Fibroblast of skin of scalp (primary cell): ENCODE results near the gene MPP2.
"Not testable (repeated sequence)": the region's sequence is repeated elsewhere in the genome, so short reads cannot be mapped to it uniquely, and the experiment has no call there.

Experiments used
- DNase-seq: peaks from one replicate; pipeline ENCODE4 v3.0.0-alpha.2; 2013

MPP2 gene

DNA sequence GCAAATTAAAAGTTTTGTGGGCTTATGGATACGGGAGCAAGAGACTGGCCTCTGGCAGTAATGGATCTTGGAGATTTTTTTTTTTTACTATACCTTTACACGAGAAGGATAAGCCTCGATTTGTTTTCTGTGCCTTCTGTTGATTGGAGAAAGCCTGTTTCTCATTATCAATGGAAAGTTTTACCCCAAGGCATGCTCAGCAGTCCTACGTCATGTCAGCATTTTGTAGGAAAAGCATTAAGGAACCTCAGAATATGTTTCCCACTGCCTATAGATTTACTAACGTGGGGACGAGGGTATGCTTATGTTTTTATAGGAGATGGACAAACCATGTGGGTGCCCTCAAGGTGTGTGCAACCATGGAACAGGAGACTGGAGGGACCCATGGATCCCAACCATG is 33.5 kb downstream of the MPP2 start:
- DNase-seq, result no peak

DNA sequence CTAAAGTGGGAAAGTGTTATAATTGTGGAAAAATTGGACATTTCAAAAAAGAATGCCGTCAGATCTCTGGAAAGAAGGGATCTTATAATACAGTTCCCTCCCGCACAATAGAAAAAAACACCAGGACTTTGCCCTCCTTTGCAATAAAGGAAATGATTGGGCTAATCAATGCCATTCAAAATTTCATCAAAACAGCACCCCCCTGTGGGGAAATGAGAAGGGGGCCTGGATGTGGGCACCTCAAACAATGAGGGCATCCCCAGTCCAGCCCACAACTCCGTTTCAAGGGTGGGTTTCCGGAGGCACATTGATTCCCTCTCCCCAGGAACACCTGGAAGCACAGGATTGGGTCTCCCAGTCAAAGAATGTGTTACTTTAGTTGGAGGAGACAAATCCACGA is 34.2 kb downstream of the MPP2 start:
- no peak for DNase-seq

DNA sequence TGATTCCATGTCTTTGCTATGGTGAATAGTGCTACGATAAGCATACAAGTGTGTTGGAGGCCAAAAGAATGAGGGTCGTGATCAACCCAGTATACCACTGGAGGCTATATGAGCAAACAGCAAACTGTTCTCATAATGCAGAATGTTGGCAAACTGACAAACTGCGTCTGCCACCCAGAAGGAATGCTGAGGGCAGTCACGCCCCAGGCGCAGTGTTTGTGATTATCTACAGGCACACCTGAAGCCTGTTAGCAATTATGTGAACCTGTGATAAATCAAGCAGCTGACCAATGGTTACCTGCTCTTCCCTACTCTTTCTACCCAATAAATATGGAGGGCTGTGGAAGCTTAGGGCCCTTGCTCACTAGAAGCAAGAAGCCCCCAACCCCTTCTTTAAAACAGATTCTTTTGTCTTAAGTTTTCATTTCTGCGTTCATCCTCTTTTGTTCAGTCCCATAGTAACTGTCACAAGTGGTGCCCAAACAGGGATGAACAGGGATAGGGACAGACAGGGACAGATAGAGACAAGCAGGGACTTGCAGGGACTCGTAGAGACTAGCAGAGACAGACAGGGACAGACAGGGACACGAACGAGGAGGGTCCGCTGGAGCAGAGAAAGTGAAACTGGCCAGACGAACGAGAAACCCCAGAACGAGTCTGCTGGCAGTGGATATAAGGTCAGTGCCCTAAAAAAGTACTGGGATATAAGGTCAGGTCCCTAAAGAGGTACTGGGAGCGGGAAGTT is 35.2 kb downstream of the MPP2 start:
- DNase-seq, result no peak

DNA sequence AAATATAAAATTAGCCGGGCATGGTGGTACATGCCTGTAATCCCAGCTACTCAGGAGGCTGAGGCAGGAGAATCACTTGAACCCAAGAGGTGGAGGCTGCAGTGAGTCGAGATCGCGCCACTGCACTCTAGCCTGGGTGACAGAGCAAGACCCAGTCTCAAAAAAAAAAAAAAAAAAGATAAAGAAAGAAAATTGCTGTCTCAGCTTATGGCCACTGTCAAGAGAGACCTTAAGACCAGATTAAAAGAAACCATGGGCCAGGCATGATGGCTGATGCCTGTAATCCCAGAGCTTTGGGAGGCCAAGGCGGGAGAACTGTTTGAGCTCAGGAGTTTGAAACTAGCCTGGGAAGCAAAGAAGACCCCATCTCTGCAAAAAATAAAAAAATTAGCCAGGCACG is 38.3 kb downstream of the MPP2 start:
- DNase-seq, result not testable (repeated sequence)

DNA sequence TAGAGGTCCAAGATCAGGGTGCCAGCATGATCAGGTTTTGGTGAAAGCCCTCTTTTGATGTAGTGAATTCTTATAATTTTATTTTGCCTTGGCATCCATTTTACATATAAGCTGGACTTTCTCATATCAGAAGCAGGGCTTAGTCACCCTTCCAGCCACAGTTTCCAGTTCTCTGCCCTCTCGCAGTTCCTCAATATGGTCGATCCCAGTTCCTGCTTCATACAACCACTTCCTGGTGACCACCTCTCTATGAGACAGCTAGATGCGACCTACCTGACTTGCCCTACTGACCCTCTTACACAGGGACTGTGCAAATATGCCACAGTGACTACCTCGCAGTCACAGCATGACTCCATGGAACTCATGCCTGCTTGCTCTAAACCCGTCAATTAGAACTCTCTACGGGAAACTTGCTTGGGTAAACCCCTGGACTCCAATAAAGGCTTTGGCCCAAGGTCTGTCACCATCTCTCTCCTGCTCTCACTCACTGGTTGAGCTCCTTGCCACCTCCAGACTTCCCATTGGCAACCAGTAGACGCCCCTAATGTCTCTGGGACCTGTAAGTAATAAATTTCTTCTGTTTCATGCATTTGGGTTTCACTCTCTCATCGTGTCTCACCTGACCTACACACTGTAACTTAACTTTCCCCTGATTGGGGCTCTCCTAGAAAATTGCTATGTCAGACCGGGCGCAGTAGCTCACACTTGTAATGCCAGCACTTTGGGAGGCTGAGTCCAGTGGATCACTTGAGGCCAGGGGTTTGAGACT is 38.9 kb downstream of the MPP2 start:
- DNase-seq, result no peak

DNA sequence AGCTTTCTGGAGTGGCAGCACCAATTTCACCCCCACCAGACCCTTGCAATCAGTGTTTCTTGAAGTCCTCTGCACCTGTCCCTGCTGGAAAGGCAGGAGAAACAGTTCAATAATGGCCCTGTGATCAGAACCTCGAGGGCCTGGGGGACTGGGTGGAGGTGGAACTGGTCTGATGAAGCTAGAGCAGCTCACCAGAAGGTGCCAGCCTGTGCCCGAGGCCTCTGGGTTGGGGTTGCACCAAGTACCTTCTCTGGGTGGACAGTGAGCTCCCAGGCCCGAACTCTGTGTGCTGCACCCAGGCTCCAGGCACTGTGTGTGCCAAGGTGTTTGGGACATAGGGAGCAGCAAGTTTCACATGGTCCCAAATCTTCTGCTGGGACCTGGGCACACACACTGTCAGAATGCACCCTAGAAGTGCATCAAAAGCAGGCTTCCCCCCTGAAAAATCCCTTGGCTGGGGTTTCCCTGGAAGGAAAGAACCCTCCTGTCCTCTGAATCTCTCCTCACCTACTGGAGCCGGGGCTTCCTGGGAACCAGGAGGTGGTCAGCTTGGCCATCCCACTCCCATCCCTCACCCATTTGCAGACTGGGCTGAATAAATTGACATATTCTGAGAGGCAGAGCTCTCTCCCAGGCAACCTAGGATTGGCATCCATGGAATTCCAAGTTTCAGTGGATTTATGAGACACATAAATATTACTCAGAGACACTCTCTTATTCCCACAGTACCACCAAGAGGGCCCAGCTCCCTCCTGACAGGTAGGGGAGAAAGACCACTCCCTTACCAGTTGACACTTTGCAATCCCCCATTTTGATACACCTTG is 43.0 kb downstream of the MPP2 start:
- DNase-seq, result no peak

DNA sequence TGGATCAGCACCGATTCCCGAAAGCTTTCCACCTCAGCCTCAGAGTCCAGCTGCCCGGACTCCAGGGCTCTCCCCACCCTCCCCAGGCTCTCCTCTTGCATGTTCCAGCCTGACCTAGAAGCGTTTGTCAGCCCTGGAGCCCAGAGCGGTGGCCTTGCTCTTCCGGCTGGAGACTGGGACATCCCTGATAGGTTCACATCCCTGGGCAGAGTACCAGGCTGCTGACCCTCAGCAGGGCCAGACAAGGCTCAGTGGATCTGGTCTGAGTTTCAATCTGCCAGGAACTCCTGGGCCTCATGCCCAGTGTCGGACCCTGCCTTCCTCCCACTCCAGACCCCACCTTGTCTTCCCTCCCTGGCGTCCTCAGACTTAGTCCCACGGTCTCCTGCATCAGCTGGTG is 45.4 kb downstream of the MPP2 start:
- no peak for DNase-seq

DNA sequence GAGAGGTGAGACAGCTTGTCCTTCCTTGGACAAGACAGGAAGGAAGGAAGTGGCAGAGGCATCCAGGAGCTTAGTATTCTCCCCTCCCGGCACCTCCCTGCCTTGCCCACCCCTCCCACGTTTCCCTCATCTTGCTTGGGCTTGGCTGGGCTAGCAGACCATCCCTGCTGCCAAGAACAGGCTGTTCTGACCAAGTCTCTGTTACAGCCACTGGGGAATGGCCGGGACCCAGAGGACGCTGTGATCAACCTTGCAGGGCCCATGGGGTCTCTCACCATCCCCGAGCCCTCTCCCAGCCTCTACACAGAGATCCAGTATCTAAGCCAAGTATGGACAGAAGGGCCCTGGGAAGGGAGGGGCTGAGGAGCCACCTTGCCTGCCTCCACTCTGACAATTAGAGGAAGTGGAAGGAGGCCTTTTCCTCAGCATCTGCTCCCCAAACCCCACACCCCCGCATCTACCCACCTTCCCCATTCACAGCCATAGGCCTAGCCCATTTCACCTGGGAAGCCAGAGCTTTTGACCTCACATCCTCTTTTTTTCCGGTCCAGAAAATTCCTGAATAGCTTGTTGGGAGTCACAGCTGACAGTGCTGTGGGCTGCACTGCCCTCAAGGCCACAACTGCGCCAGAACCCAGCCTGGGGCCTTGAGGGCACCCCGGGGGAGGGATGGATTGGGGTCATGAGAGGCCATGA is 46.3 kb downstream of the MPP2 start:
- no peak for DNase-seq

DNA sequence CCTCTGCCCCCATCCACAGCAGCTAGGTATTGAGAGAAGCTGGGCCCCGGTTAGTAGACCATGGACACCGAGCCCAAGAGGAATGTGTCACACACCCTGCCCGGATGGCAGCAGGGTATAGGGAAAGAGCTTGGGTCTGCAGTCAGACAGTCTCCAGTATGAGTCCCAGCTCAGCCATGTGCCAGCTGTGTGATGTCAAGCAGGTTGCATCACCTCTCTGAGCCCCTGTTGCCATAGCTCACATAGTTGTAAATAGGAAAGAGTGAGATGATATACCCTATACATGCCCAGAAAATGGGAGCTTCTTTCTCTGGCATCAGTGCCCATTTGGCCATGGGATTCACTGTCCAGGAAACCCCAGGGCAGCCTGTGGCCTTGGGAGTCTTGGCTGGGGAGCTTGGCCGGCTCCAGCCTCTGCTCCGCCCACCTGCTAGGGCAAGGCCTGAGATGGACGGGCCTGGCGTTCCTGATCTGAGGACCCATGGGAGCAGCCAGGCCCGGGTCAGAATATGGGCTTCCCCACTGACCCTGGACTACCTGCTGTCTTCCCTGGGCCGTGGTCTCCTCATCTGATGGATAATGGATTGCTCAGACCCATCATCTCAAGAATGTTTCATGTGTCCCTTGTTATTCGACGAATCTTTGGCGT is 47.1 kb downstream of the MPP2 start:
- DNase-seq, result peak; percentile 22

DNA sequence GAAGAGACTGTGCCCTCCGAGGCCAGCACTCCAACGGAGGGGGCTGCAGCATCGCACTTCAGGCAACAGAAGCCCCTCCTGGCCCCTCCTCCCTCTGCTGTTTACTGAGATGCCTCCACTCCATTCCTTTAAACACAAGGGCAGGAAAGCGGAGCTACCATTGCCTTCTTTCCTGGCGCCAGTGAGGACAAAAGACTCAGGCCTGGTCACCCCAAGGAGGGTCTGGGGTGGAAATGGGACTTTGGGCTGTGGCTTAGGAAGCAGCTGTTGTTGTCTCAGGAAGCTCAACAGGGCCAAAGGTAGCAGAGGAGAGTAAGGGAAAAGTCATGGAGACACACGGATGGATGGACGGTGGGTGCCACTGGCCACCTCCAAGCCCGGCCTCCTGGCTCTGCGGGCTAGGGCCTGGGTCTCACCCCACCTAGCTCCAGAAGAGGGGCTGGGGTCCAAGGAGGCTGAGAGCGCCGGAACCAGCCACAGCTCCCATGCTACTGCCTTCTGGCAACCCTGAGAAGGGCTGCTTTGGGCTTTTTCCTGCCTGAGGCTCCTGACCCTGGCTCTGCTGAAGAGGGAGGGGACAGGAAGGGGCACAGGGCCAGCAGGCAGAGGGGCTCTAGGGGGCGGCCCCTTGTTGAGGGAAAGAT is 49.3 kb downstream of the MPP2 start:
- DNase-seq, result no peak

DNA sequence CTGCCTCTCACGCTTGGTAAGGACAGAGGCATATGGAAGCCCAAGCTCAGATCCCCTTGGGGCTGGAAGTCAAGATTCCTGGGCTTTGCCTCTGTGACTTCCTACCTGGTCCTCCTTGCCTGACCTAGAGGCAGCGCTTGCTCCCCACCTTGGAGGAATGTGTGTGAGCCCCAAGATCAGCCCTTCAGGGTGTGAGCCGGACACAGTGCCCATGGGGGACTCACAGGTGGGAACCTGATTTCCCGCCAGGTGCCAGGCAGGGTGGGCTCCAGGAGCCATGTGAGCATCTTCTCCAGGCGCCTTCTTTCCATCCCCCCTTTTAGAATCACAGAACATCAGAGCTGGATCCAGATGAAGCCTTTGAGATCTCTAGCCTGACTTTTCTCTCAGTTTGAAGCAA is 50.2 kb downstream of the MPP2 start:
- no peak for DNase-seq

DNA sequence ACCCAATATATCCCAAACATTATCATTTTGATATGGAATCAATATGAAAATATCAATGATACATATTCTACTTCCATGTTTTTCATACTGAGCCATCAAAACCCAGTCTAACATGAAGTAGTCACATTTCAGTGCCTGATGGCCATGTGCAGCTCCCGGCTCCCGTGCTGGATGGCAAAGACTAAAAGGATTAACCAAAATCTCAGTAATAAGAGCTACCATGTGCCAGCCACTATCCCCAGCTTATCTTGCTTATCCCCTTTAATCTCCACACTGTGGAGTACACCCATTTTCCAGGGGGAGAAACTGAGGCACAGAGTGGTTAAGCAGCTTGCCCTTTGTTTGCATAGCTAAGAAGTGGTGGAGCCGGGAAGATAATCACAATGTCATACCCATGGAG is 51.2 kb downstream of the MPP2 start:
- DNase-seq, result no peak

DNA sequence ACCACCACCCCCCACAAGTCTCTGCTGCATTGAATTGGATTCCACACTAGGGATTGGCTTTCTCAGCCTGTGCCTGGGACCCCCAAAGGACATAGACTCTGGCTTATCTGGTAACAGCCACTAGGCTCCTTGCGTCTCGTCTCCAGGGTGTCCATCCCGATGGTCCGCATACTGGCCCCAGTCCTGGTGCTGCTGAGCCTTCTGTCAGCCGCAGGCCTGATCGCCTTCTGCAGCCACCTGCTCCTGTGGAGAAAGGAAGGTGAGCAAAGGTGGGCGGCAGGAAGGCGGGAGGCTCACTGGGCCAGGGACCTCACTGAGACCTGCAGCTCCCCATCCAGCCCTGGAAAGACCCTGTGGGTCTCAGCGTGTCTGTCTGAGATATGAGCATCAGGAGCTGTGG is 52.3 kb downstream of the MPP2 start:
- DNase-seq, result no peak

DNA sequence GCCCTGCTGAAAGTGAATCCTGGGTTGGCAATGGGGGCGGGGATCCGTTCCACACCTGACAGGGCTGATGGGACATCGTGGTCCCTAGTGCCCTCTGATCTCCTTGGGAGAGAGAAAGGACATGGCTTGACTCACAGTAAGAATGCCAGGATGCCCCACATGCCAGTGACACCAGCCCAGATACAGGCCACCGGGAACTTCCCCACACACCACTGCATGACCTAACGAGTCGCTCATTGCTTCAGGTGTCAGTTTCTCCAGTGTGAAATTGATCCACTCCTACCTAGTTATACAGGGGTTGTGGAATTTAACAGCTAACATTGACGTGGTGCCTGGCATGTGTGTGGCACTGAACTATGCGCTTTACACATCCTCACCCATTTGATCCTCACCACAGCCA is 52.8 kb downstream of the MPP2 start:
- DNase-seq, result no peak

DNA sequence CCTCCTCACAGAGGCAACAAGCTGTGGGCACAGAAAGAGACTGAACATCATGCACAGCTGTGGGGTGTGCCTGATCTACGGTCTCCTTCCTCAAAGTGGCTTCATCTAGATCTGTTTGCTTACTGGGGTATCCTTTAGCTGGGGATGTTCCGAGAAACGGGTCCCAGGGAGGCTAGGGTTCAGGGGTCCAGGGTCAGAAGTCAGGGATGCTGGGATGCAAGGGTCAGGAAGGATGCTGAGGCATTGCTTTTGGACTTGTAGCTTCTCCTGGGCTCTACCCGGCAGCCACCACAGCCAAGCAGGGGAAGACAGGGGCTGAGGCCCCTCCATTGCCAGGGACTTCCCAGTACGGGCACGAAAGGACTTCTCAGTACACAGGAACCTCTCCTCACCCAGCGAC is 53.8 kb downstream of the MPP2 start:
- DNase-seq, result no peak

DNA sequence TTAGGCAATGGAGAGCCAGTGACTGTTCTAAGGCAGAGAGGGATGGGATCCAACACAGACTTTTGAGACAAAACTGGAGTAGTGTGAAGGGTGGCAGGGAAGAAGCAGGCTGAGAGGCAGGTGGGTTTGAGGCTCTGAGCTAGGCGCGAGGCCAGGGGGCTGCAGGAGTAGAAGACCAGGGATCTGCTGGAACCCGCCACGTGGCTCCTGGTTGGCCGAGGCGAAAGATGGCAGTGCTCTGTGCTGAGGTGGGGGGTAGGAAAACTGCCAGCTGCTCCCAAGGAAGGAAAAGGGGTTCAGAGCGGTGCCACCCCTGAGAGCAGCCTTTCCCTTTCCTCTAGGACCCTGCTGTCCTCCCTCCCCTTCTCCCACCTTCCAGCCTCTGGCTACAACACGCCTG is 54.8 kb downstream of the MPP2 start:
- DNase-seq, result no peak

DNA sequence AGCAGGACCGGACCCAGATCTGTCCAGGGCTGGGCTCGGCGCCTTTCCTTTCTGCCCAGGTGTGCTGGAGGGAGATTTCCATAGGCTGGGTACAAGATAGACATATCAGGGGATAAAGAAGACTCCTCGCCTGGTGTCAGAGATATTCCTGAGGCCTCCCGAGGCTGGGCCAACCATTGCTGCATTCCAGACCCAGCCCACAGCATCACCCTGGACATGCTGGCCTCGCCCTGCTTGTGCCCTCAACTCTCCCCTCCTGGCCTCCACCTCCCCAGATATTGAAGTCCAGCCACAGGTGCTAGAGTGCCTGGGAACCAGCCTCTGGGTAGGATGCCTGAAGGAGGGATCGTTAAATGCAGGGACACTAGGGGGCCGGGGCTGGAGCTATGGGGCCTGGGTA is 58.2 kb downstream of the MPP2 start:
- no peak for DNase-seq

DNA sequence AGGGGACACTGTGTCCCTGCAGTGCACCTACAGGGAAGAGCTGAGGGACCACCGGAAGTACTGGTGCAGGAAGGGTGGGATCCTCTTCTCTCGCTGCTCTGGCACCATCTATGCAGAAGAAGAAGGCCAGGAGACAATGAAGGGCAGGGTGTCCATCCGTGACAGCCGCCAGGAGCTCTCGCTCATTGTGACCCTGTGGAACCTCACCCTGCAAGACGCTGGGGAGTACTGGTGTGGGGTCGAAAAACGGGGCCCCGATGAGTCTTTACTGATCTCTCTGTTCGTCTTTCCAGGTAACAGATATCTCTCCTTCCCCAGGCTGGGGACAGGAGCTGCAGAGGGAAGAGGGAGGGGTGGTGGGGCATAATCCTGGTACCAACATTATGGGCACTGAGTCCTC is 58.7 kb downstream of the MPP2 start:
- no peak for DNase-seq

DNA sequence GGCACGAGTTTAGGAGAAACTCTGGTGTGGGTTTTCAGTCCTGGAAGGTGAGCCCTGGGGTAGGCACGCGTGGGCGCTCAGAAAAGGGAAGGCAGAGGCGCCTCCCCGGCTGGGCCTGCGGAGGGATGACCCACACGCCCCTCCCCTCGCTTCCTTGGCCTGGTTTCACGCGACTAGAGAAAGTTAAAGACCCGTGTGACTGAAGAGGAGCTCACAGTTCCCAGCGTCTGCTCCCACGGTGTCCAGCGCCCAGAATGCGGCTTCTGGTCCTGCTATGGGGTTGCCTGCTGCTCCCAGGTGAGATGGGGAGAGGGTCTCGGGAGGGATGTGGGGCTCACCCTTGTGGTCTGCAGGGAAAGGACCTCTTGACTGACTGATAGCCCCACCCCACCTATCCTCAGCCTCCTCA is 60.4 kb downstream of the MPP2 start, which contains the start of gene CD300LG:
Gene CD300LG (plus strand): TSS at position 214 of the 409 bp plus-strand sequence. CDS start 41 bp downstream, at position 255.
- no peak for DNase-seq

DNA sequence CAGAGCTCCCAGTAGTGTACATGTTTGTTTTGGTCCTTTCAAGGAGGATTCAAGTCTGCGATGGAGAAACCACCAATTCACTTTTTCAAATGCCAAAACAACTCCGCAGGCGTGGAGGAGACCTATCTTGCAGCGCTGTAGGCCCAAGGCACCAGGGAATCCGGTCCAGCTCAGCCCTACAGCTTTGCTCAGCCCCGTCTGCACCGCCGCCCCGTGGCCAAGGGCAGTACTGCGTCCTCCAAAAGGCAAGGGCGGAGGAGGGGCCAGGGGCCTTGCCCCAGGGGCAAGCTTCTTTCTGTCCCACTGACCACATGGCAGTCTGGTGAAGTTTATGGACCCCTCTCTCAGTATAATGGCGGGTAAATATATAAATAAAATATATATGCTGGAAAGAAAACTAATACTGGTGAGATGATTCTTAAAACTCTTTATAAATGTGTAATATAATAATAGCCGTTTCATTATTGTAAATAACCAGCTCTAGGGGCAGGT is 61.1 kb downstream of the MPP2 start:
- peak; percentile 63 for DNase-seq

DNA sequence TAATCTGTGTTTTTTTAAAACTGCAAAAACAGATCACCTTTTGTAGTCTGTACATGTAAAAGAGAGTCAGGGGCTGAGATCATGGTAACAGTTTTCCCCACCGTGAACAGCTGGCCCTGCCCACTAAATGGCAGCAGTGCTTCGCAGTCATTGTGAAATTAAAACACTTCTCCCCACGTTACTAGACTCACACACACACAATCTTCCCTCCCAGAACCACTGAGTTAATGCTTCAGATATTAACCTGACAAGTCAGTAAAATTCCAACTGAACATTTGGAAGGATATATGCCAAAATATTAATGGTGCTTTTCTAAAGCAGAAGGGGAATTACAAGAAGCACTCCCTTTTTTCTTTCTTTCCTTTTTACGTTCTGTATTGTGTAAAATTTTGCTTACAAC is 61.6 kb downstream of the MPP2 start:
- DNase-seq, result no peak
